K562 (cell line): ENCODE measurements around the gene TOMM40L. TPM values are rescaled to one million over a fixed set of nuclear protein-coding genes. Genes with fewer than 3 reads are reported as not detected.

Experiments used
- E2F1 ChIP-seq: sonication (generic); formaldehyde crosslinking; IDR thresholded peaks from 2 replicates; pipeline ENCODE4 v1.8.1; 2023; ENCODE audit warnings: mild to moderate bottlenecking, missing genetic modification reagents, moderate library complexity
- E2F5 ChIP-seq: sonication (generic); formaldehyde crosslinking; IDR thresholded peaks from 2 replicates; pipeline ENCODE4 v1.8.0; 2022; ENCODE audit warnings: mild to moderate bottlenecking, missing genetic modification reagents
- HIVEP1 ChIP-seq: fragments of 250-450 bp; sonication (Bioruptor Pico); IDR thresholded peaks from 2 replicates; pipeline ENCODE4 v1.4.0; 2020; ENCODE audit warnings: mild to moderate bottlenecking
- MBD2 ChIP-seq: sonication (generic); IDR thresholded peaks from 2 replicates; pipeline ENCODE4 v1.6.1; 2016; ENCODE audit warnings: low read depth, borderline replicate concordance
- MTF1 ChIP-seq: fragments of 250-450 bp; sonication (Bioruptor Pico); IDR thresholded peaks from 2 replicates; pipeline ENCODE4 v1.9.0; 2021; ENCODE audit warnings: moderate library complexity, mild to moderate bottlenecking, inconsistent platforms, borderline replicate concordance
- PCBP1 ChIP-seq: fragments of 200-400 bp; formaldehyde crosslinking; IDR thresholded peaks from 2 replicates; pipeline ENCODE4 v1.6.1; 2018; ENCODE audit warnings: mild to moderate bottlenecking, low read depth, low read length; ENCODE audit not compliant: poor library complexity, severe bottlenecking
- PRMT5 ChIP-seq: sonication (generic); formaldehyde crosslinking; IDR thresholded peaks from 2 replicates; pipeline ENCODE4 v1.5.0; 2020; ENCODE audit warnings: missing genetic modification reagents
- SIRT6 ChIP-seq: IDR thresholded peaks from one replicate; pipeline ENCODE4 v1.6.1; 2012; ENCODE audit warnings: low read depth, mild to moderate bottlenecking, control low read depth, inconsistent platforms, low read length, moderate library complexity
- SP2 ChIP-seq: IDR thresholded peaks from 2 replicates; pipeline ENCODE4 v1.6.1; 2011; ENCODE audit warnings: mild to moderate bottlenecking, low read depth, low read length, moderate library complexity; ENCODE audit not compliant: poor library complexity, severe bottlenecking; ENCODE audit errors: extremely low read depth
- TEAD2 ChIP-seq: fragments of 450-650 bp; IDR thresholded peaks from 2 replicates; pipeline ENCODE4 v1.6.1; 2016; ENCODE audit warnings: missing genetic modification characterization, control low read depth, missing compliant biosample characterization
- ZBTB2 ChIP-seq: fragments of 450-650 bp; IDR thresholded peaks from 2 replicates; pipeline ENCODE4 v1.6.1; 2016; ENCODE audit warnings: antibody characterized with exemption
- ZNF24 ChIP-seq: fragments of 450-650 bp; IDR thresholded peaks from 2 replicates; pipeline ENCODE4 v1.6.1; 2016
- ZNF639 ChIP-seq, 2 experiments: fragments of 200-800 bp in 1 of 2; sonication (Bioruptor generic) in 1 of 2; sonication (generic) in 1 of 2; formaldehyde crosslinking in 1 of 2; IDR thresholded peaks in 1 of 2; conservative IDR thresholded peaks in 1 of 2; 2 replicates each; pipeline versions ENCODE4 v1.5.0 to v1.6.1; 2016 to 2020; ENCODE audit warnings: missing compliant biosample characterization in 1 of 2, missing genetic modification characterization in 1 of 2, missing genetic modification reagents in 1 of 2
- ZNF75A ChIP-seq: fragments of 450-650 bp; formaldehyde crosslinking; IDR thresholded peaks from 2 replicates; pipeline ENCODE4 v1.4.0; 2020; ENCODE audit warnings: mild to moderate bottlenecking
- ZNF764 ChIP-seq: fragments of 250-450 bp; sonication (Bioruptor Pico); IDR thresholded peaks from 2 replicates; pipeline ENCODE4 v1.4.0; 2020; ENCODE audit warnings: low read depth, mild to moderate bottlenecking, moderate library complexity
- polyA plus RNA-seq, 8 experiments: library from polyadenylated mRNA; depleted of rRNA in 4 of 8; stranded (reverse) in 5 of 8; unstranded in 3 of 8; fragments of >200 nt; fragmentation: Nextera tagmentation in 2 of 8; fragmentation: Illumina TruSeq in 1 of 8; extraction: Ambion mirVana in 2 of 8; extraction: Trizol in 1 of 8; gene quantifications; 2 replicates each; pipeline versions ENCODE4 v1.2.1 to v1.2.3, GENCODE V29; 2011 to 2014; ENCODE audit warnings: inconsistent platforms in 1 of 8, missing spikeins in 1 of 8
- total RNA-seq, 7 experiments: library from RNA; depleted of rRNA in 6 of 7; stranded (reverse); fragments of >200 nt in 6 of 7; fragmentation: Illumina TruSeq in 2 of 7; extraction: Trizol in 2 of 7; gene quantifications; 2 replicates each; pipeline versions ENCODE4 v1.2.1 to v1.2.3, GENCODE V29; 2011 to 2021; ENCODE audit warnings: low replicate concordance in 1 of 7
- TF ChIP-seq, protein P1 (sequence below), 2 experiments: IDR thresholded peaks; 2 replicates each; pipeline ENCODE4 v1.6.1; 2011; ENCODE audit warnings: borderline replicate concordance in 1 of 2, control low read depth in 1 of 2, low read depth in 1 of 2, low read length in 1 of 2, mild to moderate bottlenecking in 1 of 2, mixed read lengths in 1 of 2, moderate library complexity in 1 of 2; ENCODE audit not compliant: insufficient read depth in 1 of 2, insufficient read length in 1 of 2, poor library complexity in 1 of 2, severe bottlenecking in 1 of 2; ENCODE audit errors: extremely low read depth in 1 of 2
- TF ChIP-seq, protein P2 (sequence below): fragments of 450-650 bp; conservative IDR thresholded peaks from 2 replicates; pipeline ENCODE4 v1.6.1; 2016; ENCODE audit warnings: missing genetic modification characterization, low read depth, mild to moderate bottlenecking, control low read depth, missing compliant biosample characterization

Gene TOMM40L
- total and polyA plus RNA-seq, 9 of the 15 experiments (the other 6 are each of a cell fraction or from before 2014, with no cell fraction given), result 9.6 to 33.6 (median 25.2) TPM

DNA sequence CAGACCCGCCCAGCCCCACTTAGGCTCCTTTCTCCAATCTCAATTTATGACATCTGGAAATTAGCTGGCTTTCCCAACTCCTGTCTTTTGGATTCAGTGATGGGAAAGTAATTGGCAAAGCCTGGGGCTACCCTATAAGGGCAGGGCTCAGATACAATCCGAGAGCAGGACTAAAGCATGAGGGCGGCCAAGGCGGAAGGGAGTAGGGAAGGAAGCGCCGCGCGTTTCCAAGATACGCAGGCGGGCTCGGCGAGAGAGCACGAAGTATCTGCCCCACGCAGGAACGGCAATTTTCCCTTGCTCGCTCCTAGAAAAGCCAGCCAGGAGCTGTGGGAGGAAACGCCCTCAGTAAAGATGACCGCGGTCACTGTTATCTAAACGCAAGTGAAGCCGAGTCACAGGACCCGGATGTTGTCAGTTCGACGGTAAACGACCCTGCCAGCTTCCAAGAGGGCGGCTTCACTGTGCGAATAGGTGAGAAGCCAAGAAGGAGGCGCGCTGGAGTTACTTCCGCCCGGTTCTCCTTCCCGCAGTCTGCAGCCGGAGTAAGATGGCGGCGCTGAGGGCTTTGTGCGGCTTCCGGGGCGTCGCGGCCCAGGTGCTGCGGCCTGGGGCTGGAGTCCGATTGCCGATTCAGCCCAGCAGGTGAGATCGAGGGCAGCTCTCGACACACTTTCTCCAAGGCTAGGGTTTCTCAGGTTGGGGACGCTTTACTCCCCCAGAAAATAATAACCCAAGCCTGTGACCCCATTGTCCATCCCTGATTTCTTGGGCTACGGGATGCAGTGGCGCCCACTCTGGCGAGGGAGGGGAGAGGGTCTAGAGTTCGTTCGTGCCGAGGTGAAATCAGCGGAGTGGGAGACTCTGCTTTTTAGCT lies 23.8 kb upstream of the TOMM40L start, which contains the start of gene NDUFS2 (continued):
- TF ChIP-seq ZNF639 (CRISPR knock-in tag; conservative IDR thresholded peaks at IDR 0.05 in 1 of 2, IDR thresholded peaks at IDR 0.05 in 1 of 2), result peak in 1 of 2 experiments; percentile 78; a peak in 2 of 4 replicates
- no peak for TF ChIP-seq E2F5
- TF ChIP-seq MBD2, result peak; percentile 87
- TF ChIP-seq ZNF24, result peak; percentile 19; the same call in 1 of the 2 replicates
- TF ChIP-seq, protein P1, sequence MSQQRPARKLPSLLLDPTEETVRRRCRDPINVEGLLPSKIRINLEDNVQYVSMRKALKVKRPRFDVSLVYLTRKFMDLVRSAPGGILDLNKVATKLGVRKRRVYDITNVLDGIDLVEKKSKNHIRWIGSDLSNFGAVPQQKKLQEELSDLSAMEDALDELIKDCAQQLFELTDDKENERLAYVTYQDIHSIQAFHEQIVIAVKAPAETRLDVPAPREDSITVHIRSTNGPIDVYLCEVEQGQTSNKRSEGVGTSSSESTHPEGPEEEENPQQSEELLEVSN (IDR thresholded peaks at IDR 0.05; ENCODE audit: borderline replicate concordance in 1 of 2, extremely low read depth in 1 of 2, insufficient read depth in 1 of 2, insufficient read length in 1 of 2, low read depth in 1 of 2, low read length in 1 of 2, poor library complexity in 1 of 2, severe bottlenecking in 1 of 2), result peak; percentile 30 to 50
- TF ChIP-seq E2F1 (CRISPR knock-in tag), result 0 out of 2 replicates have a peak, but pooled peaks have one; percentile 4
- TF ChIP-seq, protein P2, sequence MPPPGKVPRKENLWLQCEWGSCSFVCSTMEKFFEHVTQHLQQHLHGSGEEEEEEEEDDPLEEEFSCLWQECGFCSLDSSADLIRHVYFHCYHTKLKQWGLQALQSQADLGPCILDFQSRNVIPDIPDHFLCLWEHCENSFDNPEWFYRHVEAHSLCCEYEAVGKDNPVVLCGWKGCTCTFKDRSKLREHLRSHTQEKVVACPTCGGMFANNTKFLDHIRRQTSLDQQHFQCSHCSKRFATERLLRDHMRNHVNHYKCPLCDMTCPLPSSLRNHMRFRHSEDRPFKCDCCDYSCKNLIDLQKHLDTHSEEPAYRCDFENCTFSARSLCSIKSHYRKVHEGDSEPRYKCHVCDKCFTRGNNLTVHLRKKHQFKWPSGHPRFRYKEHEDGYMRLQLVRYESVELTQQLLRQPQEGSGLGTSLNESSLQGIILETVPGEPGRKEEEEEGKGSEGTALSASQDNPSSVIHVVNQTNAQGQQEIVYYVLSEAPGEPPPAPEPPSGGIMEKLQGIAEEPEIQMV (tag), result no peak
- TF ChIP-seq HIVEP1 (CRISPR knock-in tag), result 0 out of 2 replicates have a peak, but pooled peaks have one; percentile 76
- no peak; the same call in 1 of the 2 replicates for TF ChIP-seq ZNF75A (CRISPR knock-in tag)
- TF ChIP-seq TEAD2 (tag), result no peak
- TF ChIP-seq ZNF764, result 0 out of 2 replicates have a peak, but pooled peaks have one; percentile 61
- no peak for TF ChIP-seq SP2
- TF ChIP-seq SIRT6, result no peak
- no peak for TF ChIP-seq PCBP1
- TF ChIP-seq ZBTB2, result no peak
- no peak for TF ChIP-seq MTF1
- no peak for TF ChIP-seq PRMT5
